ENCODE results near the gene GPANK1. TPM values are rescaled to one million over a fixed set of nuclear protein-coding genes. Genes with fewer than 3 reads are reported as not detected.

Gene GPANK1
- total RNA-seq, 1 donor from 2014 or later = 8.9 TPM

DNA sequence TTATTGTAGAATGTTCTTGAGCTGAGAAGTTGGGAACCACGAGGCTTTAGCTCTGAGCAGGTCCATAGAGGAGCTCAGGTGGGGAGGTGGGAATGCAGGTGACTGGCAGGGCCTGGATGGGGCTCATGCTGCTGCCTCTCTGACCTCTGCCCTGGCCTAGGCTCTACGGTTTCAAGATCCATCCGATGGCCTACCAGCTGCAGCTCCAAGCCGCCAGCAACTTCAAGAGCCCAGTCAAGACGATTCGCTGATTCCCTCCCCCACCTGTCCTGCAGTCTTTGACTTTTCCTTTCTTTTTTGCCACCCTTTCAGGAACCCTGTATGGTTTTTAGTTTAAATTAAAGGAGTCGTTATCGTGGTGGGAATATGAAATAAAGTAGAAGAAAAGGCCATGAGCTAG, 4.9 kb upstream of the GPANK1 start, which contains the start of gene LY6G5B:
Gene LY6G5B (plus strand): TSS at position 301 of the 400 bp plus-strand sequence. CDS start 975 bp downstream, outside the sequence.
- Mint-ChIP-seq H3K4me1 (ENCODE audit: unreplicated experiment) (peaks cover 8% of the 10 kb centered on the region), H3K27me3 (ENCODE audit: unreplicated experiment) (peaks cover 3% of the 10 kb centered on the region), H3K4me3 (ENCODE audit: unreplicated experiment) (peak within 1 kb of the TSS; percentile 78), H3K27ac (ENCODE audit: unreplicated experiment) (peak within 1 kb of the TSS; percentile 18), H3K9me3 (ENCODE audit: unreplicated experiment) (no peaks in the 10 kb centered on the region), H3K36me3 (ENCODE audit: low read depth, unreplicated experiment) (peaks cover 30% of the 10 kb centered on the region)
- no peak for DNase-seq (ENCODE audit: low spot score)
- TF ChIP-seq, protein P1, sequence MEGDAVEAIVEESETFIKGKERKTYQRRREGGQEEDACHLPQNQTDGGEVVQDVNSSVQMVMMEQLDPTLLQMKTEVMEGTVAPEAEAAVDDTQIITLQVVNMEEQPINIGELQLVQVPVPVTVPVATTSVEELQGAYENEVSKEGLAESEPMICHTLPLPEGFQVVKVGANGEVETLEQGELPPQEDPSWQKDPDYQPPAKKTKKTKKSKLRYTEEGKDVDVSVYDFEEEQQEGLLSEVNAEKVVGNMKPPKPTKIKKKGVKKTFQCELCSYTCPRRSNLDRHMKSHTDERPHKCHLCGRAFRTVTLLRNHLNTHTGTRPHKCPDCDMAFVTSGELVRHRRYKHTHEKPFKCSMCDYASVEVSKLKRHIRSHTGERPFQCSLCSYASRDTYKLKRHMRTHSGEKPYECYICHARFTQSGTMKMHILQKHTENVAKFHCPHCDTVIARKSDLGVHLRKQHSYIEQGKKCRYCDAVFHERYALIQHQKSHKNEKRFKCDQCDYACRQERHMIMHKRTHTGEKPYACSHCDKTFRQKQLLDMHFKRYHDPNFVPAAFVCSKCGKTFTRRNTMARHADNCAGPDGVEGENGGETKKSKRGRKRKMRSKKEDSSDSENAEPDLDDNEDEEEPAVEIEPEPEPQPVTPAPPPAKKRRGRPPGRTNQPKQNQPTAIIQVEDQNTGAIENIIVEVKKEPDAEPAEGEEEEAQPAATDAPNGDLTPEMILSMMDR (IDR thresholded peaks at IDR 0.05; ENCODE audit: unreplicated experiment) = no peak

DNA sequence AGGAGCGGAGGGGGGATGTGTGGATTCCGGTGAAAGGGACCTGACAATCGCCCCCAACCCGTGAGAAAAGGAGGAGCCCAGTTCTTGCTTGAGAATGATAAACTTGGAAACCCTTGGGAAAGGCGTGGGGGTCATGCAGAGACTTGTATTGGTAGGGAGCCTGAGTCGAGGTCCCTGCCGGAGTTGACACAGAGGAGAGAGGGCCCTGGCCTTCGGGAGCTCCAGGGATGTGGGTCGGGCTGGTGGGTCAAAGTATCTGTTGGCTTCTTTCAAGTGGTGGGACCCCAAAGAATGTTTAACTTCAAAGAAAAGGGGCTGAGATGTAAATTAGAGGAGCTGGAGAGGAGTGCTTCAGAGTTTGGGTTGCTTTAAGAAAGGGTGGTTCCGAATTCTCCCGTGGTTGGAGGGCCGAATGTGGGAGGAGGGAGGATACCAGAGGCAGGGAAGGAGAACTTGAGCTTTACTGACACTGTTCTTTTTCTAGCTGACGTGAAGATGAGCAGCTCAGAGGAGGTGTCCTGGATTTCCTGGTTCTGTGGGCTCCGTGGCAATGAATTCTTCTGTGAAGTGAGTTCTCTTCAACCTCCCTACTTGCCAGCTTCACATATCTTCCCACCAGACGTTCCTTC, 1.7 kb upstream of the GPANK1 start:
- Mint-ChIP-seq H3K27ac (ENCODE audit: unreplicated experiment) (peak overlapping the region; percentile 97), H3K4me3 (ENCODE audit: unreplicated experiment) (peak overlapping the region; percentile 97), H3K9me3 (ENCODE audit: unreplicated experiment) (no peaks in the 10 kb centered on the region), H3K4me1 (ENCODE audit: unreplicated experiment) (peaks cover 24% of the 10 kb centered on the region), H3K27me3 (ENCODE audit: unreplicated experiment) (peaks cover 5% of the 10 kb centered on the region), H3K36me3 (ENCODE audit: low read depth, unreplicated experiment) (peaks cover 23% of the 10 kb centered on the region)
- TF ChIP-seq, protein P1 (IDR thresholded peaks at IDR 0.05; ENCODE audit: unreplicated experiment) = no peak
- DNase-seq (ENCODE audit: low spot score) = no peak

DNA sequence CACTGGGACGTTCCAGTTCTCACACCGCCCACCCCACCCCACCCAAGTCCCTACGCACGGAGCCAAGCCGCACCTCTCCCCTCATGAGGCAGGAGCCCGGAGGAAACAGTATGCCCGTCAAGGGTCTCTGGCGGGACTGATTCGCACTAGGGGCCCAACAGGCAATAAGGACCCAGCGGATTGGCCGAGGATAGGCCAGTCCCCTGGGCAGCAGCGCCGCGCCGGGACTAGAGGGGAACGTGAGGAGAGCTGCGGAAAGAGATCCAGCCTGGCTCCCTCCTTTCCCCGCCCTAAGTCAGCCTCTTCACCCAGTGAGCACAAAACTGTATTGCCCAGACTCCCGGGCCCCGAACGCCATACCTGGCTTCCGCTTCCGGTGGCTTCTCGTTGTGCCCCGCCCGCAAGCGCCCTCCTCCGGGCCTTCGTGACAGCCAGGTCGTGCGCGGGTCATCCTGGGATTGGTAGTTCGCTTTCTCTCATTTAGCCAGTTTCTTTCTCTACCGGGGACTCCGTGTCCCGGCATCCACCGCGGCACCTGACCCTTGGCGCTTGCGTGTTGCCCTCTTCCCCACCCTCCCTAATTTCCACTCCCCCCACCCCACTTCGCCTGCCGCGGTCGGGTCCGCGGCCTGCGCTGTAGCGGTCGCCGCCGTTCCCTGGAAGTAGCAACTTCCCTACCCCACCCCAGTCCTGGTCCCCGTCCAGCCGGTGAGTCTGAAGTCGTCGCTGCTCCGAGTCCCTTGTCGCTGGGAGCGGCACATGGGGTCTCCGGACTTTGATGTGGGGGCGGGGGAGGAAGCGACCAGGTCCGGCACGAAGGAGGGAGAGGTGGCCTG, 922 bp upstream of the GPANK1 start, which contains the start of gene CSNK2B:
Gene CSNK2B (plus strand): TSS at position 580 of the 836 bp plus-strand sequence. CDS start 752 bp downstream, outside the sequence.
- peak; percentile 83 for DNase-seq (ENCODE audit: low spot score)
- Mint-ChIP-seq H3K9me3 (ENCODE audit: unreplicated experiment) (no peaks in the 10 kb centered on the region), H3K4me3 (ENCODE audit: unreplicated experiment) (peak within 1 kb of the TSS; percentile 97), H3K27ac (ENCODE audit: unreplicated experiment) (peak within 1 kb of the TSS; percentile 97), H3K36me3 (ENCODE audit: low read depth, unreplicated experiment) (peaks cover 22% of the 10 kb centered on the region), H3K4me1 (ENCODE audit: unreplicated experiment) (peaks cover 27% of the 10 kb centered on the region), H3K27me3 (ENCODE audit: unreplicated experiment) (peaks cover 5% of the 10 kb centered on the region)
- TF ChIP-seq, protein P1 (IDR thresholded peaks at IDR 0.05; ENCODE audit: unreplicated experiment) = no peak

DNA sequence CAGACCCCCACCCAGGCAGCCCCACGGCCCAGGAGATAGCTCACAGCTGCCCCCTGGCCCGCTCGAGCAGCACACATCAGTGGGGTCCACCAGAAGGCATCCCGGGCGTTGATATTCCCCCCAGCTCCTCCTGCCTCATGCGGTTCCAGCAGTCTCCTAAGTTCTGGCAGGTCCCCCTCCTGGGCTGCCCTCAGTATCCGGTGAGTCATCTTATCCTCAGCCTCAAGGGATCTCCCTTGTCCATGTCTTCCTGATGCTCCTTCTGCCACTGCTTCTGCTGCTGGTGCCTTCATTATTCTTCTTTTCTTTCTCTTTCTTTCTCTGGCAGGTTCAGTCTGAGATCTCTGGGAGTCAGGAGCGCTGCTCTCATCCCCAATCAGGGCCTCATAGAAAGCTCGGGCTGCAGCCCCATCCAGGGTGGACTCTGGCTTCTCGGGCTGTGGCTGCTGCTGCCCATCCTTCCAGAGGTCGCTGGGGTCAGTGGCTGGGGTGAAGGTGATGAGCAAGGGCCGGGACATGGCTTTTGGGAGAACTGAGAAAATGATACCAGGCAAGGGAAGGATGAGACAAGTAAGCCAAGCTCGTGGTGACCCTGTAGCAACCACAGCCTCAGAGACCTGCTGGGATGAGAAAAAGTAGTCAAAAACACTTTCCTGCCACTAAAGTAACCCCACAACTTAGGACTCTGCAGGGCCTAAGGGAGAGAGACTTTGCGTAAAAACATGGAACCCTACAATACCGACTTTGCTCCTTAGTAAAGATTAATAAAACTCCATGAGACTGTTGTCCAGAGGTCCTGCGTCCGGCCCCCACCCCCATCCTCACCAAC, 622 bp downstream of the GPANK1 start:
- Mint-ChIP-seq H3K4me3 (ENCODE audit: unreplicated experiment) (peak overlapping the region; percentile 97), H3K9me3 (ENCODE audit: unreplicated experiment) (no peaks in the 10 kb centered on the region), H3K36me3 (ENCODE audit: low read depth, unreplicated experiment) (peaks cover 13% of the 10 kb centered on the region), H3K27ac (ENCODE audit: unreplicated experiment) (peak overlapping the region; percentile 97), H3K27me3 (ENCODE audit: unreplicated experiment) (peaks cover 5% of the 10 kb centered on the region), H3K4me1 (ENCODE audit: unreplicated experiment) (peaks cover 30% of the 10 kb centered on the region)
- DNase-seq (ENCODE audit: low spot score) = no peak
- TF ChIP-seq, protein P1 (IDR thresholded peaks at IDR 0.05; ENCODE audit: unreplicated experiment) = no peak

Data from endothelial cell (in vitro differentiated cells).